CD4-positive, alpha-beta T cell treated with Interleukin-21 for 1 hour (primary cell): ENCODE results near the gene TBC1D30.

Experiments
- DNase-seq: peaks from one replicate; pipeline ENCODE4 v3.0.0-alpha.2; 2020

TBC1D30 gene

GRCh38 chr12:64864319-64864718 is 39.9 kb downstream of the TBC1D30 start:
- no peak for DNase-seq

GRCh38 chr12:64875186-64875585 is 50.7 kb downstream of the TBC1D30 start:
- no peak for DNase-seq

- DNase-seq, result no peak
These were observed 52.1 kb downstream of the TBC1D30 start for GRCh38 chr12:64876388-64877071.

GRCh38 chr12:64877363-64878004 is 53.0 kb downstream of the TBC1D30 start:
- no peak for DNase-seq

GRCh38 chr12:64882687-64883086 is 58.2 kb downstream of the TBC1D30 start:
- DNase-seq, result no peak

- DNase-seq, result no peak
These were observed 59.1 kb downstream of the TBC1D30 start for GRCh38 chr12:64883264-64884163.

GRCh38 chr12:64884164-64884542 is 59.7 kb downstream of the TBC1D30 start:
- no peak for DNase-seq

- DNase-seq, result no peak
These were observed 60.3 kb downstream of the TBC1D30 start for GRCh38 chr12:64884728-64885127.

GRCh38 chr12:64889434-64890216 is 65.2 kb downstream of the TBC1D30 start:
- no peak for DNase-seq

- DNase-seq, result peak; percentile 61
These were observed 66.5 kb downstream of the TBC1D30 start for GRCh38 chr12:64890873-64891468.

- DNase-seq, result no peak
These were observed 67.2 kb downstream of the TBC1D30 start for GRCh38 chr12:64891629-64892028.

- no peak for DNase-seq
These were observed 68.1 kb downstream of the TBC1D30 start for GRCh38 chr12:64892561-64892960.

GRCh38 chr12:64893961-64894360 is 69.5 kb downstream of the TBC1D30 start:
- DNase-seq, result no peak

GRCh38 chr12:64894827-64895475 is 70.5 kb downstream of the TBC1D30 start:
- DNase-seq, result no peak

- no peak for DNase-seq
These were observed 71.1 kb downstream of the TBC1D30 start for GRCh38 chr12:64895526-64895925.

- DNase-seq, result no peak
These were observed 76.1 kb downstream of the TBC1D30 start for GRCh38 chr12:64900540-64900939.

GRCh38 chr12:64903479-64904152 is 79.2 kb downstream of the TBC1D30 start:
- DNase-seq, result no peak

- DNase-seq, result no peak
These were observed 82.7 kb downstream of the TBC1D30 start for GRCh38 chr12:64907097-64907496.

- DNase-seq, result no peak
These were observed 84.7 kb downstream of the TBC1D30 start for GRCh38 chr12:64909124-64909523.

- DNase-seq, result no peak
These were observed 86.6 kb downstream of the TBC1D30 start for GRCh38 chr12:64911081-64911480.

- no peak for DNase-seq
These were observed 87.5 kb downstream of the TBC1D30 start for GRCh38 chr12:64911912-64912311.
